WTC11 (cell line): ENCODE data around the gene POLR1G. TPM values are rescaled to one million over a fixed set of nuclear protein-coding genes. Genes with fewer than 3 reads are reported as not detected.

Source experiments
- ATAC-seq: fragments of 200-7000 bp; cut with Tn5 transposase; 2 replicates; pipeline ENCODE4 v1.10.0; 2021; ENCODE audit warnings: mild to moderate bottlenecking, moderate library complexity
- CTCF ChIA-PET: fragments of 300-600 bp; sonication (Branson Sonifier 250); formaldehyde crosslinking; loops from one replicate; lab custom pipeline; 2021; ENCODE audit warnings: antibody characterized with exemption; lab: Charles Lee
- POLR2A ChIA-PET: fragments of 350-600 bp; sonication (Branson Sonifier 250); formaldehyde crosslinking; loops from one replicate; lab custom pipeline; 2021; ENCODE audit warnings: antibody characterized with exemption; lab: Charles Lee
- DNase-seq: peaks from one replicate; pipeline ENCODE4 v3.0.0; 2021; ENCODE audit warnings: low spot score
- H3K27ac Mint-ChIP-seq: 2 replicates; pipeline ENCODE4 v1.8.0; 2021; ENCODE audit warnings: mixed read lengths
- H3K27me3 Mint-ChIP-seq: 2 replicates; pipeline ENCODE4 v1.8.0; 2021; ENCODE audit warnings: low read depth, mild to moderate bottlenecking, moderate library complexity, mixed read lengths
- H3K36me3 Mint-ChIP-seq: 2 replicates; pipeline ENCODE4 v1.8.0; 2021; ENCODE audit warnings: mixed read lengths
- H3K4me1 Mint-ChIP-seq: 2 replicates; pipeline ENCODE4 v1.8.0; 2022; ENCODE audit warnings: mixed read lengths
- H3K4me3 Mint-ChIP-seq: 2 replicates; pipeline ENCODE4 v1.8.0; 2021; ENCODE audit warnings: mild to moderate bottlenecking, moderate library complexity, mixed read lengths
- H3K9me3 Mint-ChIP-seq: 2 replicates; pipeline ENCODE4 v1.8.0; 2021; ENCODE audit warnings: mixed read lengths
- CDX4 ChIP-seq: fragments of 250-450 bp; sonication (Bioruptor Pico); IDR thresholded peaks from 2 replicates; pipeline ENCODE4 v1.9.0; 2021; ENCODE audit warnings: moderate library complexity, mild to moderate bottlenecking, inconsistent platforms, borderline replicate concordance
- CTCF ChIP-seq: fragments of 200-600 bp; IDR thresholded peaks from 2 replicates; pipeline ENCODE4 v1.8.0; 2022; ENCODE audit warnings: antibody characterized with exemption
- E2F4 ChIP-seq: sonication (generic); formaldehyde crosslinking; IDR thresholded peaks from 2 replicates; pipeline ENCODE4 v1.8.1; 2022; ENCODE audit warnings: low read depth, mild to moderate bottlenecking, moderate library complexity, missing genetic modification reagents, borderline replicate concordance
- ERG ChIP-seq: fragments of 250-450 bp; sonication (Bioruptor Pico); IDR thresholded peaks from 2 replicates; pipeline ENCODE4 v1.8.0; 2021; ENCODE audit warnings: mild to moderate bottlenecking
- FOXK1 ChIP-seq: sonication (generic); formaldehyde crosslinking; IDR thresholded peaks from 2 replicates; pipeline ENCODE4 v1.8.0; 2022; ENCODE audit warnings: mild to moderate bottlenecking, moderate library complexity, missing genetic modification reagents
- GABPB1 ChIP-seq: sonication (generic); formaldehyde crosslinking; IDR thresholded peaks from 2 replicates; pipeline ENCODE4 v1.8.1; 2023; ENCODE audit warnings: mild to moderate bottlenecking, missing genetic modification reagents
- IRF1 ChIP-seq: sonication (generic); formaldehyde crosslinking; IDR thresholded peaks from 2 replicates; pipeline ENCODE4 v1.8.0; 2023; ENCODE audit warnings: missing genetic modification reagents
- IRF2 ChIP-seq: sonication (generic); formaldehyde crosslinking; IDR thresholded peaks from 2 replicates; pipeline ENCODE4 v1.8.0; 2022; ENCODE audit warnings: low read depth, missing genetic modification reagents, borderline replicate concordance
- KAT7 ChIP-seq: sonication (generic); formaldehyde crosslinking; IDR thresholded peaks from 2 replicates; pipeline ENCODE4 v1.8.1; 2023; ENCODE audit warnings: missing genetic modification reagents, mild to moderate bottlenecking, borderline replicate concordance
- NFE2L1 ChIP-seq: sonication (generic); formaldehyde crosslinking; IDR thresholded peaks from 2 replicates; pipeline ENCODE4 v1.8.1; 2023; ENCODE audit warnings: missing genetic modification reagents
- NFYB ChIP-seq: sonication (generic); formaldehyde crosslinking; conservative IDR thresholded peaks from 2 replicates; pipeline ENCODE4 v1.8.0; 2022; ENCODE audit warnings: low read depth, missing genetic modification reagents
- SMAD4 ChIP-seq: sonication (generic); formaldehyde crosslinking; IDR thresholded peaks from 2 replicates; pipeline ENCODE4 v1.8.0; 2022; ENCODE audit warnings: mild to moderate bottlenecking, missing genetic modification reagents
- ZBTB21 ChIP-seq: sonication (generic); formaldehyde crosslinking; IDR thresholded peaks from 2 replicates; pipeline ENCODE4 v1.8.1; 2023; ENCODE audit warnings: mild to moderate bottlenecking, missing genetic modification reagents, borderline replicate concordance
- ZNF263 ChIP-seq: sonication (generic); formaldehyde crosslinking; IDR thresholded peaks from 2 replicates; pipeline ENCODE4 v1.8.1; 2022; ENCODE audit warnings: low read depth, mild to moderate bottlenecking, moderate library complexity, missing genetic modification reagents
- ZNF281 ChIP-seq: sonication (generic); formaldehyde crosslinking; IDR thresholded peaks from 2 replicates; pipeline ENCODE4 v1.8.0; 2023; ENCODE audit warnings: mild to moderate bottlenecking, missing genetic modification reagents
- ZNF396 ChIP-seq: fragments of 250-450 bp; sonication (Bioruptor Pico); IDR thresholded peaks from 2 replicates; pipeline ENCODE4 v1.8.0; 2021; ENCODE audit warnings: mild to moderate bottlenecking, moderate library complexity, borderline replicate concordance
- ZNF425 ChIP-seq: fragments of 250-450 bp; sonication (Bioruptor Pico); conservative IDR thresholded peaks from 2 replicates; pipeline ENCODE4 v1.9.0; 2021; ENCODE audit warnings: mild to moderate bottlenecking
- total RNA-seq: library from RNA; stranded (reverse); gene quantifications from 3 replicates; pipeline ENCODE4 v1.2.3, GENCODE V29; 2021

The POLR1G gene
- total RNA-seq, 1 experiment from 2014 or later: 38.1 TPM

- DNase-seq: no peak
- TF ChIP-seq ZNF281 (CRISPR knock-in tag): no peak
- TF ChIP-seq ZNF263 (CRISPR knock-in tag): no peak
- TF ChIP-seq GABPB1 (CRISPR knock-in tag): no peak
- no peak for TF ChIP-seq IRF2
- TF ChIP-seq ZNF396: no peak
- Mint-ChIP-seq H3K9me3 (no peaks in the 10 kb centered on the region), H3K4me3 (no peak overlapping the region), H3K27ac (no peak overlapping the region), H3K4me1 (no peaks in the 10 kb centered on the region), H3K27me3 (no peaks in the 10 kb centered on the region), H3K36me3 (peaks cover 74% of the 10 kb centered on the region)
- ChIA-PET CTCF (no interaction called here), POLR2A (no interaction called here)
- no peak for ATAC-seq
Measured at GRCh38 chr19:45358213-45358792, 48.1 kb upstream of the POLR1G start.

- Mint-ChIP-seq H3K36me3 (peaks cover 57% of the 10 kb centered on the region), H3K27ac (no peak overlapping the region)
- POLR2A ChIA-PET: interaction anchor here (0.7 kb wide), 1 partner anchor 53 kb away, joined by 3 read pairs; no protein-coding TSS in a partner anchor
Measured at GRCh38 chr19:45361608-45362007, 44.8 kb upstream of the POLR1G start.

More at GRCh38 chr19:45361608-45362007, 44.8 kb upstream of the POLR1G start:
- CTCF ChIA-PET: no interaction called here
- DNase-seq: no peak
- H3K4me3 Mint-ChIP-seq: no peak overlapping the region
- H3K4me1 Mint-ChIP-seq: no peaks in the 10 kb centered on the region
- H3K27me3 Mint-ChIP-seq: no peaks in the 10 kb centered on the region
- no peak for ATAC-seq
- TF ChIP-seq CDX4 (CRISPR knock-in tag) (no peak), ERG (CRISPR knock-in tag) (no peak), NFYB (CRISPR knock-in tag) (no peak), ZNF263 (CRISPR knock-in tag) (no peak), KAT7 (CRISPR knock-in tag) (no peak), IRF1 (no peak), NFE2L1 (CRISPR knock-in tag) (no peak), SMAD4 (CRISPR knock-in tag) (no peak), ZNF425 (CRISPR knock-in tag) (no peak), ZBTB21 (no peak), FOXK1 (no peak), CTCF (no peak), E2F4 (CRISPR knock-in tag) (no peak)
- H3K9me3 Mint-ChIP-seq: no peaks in the 10 kb centered on the region
